ENCODE measurements around the gene IER5L. TPM values are rescaled to one million over a fixed set of nuclear protein-coding genes. Genes with fewer than 3 reads are reported as not detected.
A peak's percentile ranks its signal among the peaks of the same experiment; 100 is the strongest.
"Not testable (repeated sequence)": the region's sequence is repeated elsewhere in the genome, so short reads cannot be mapped to it uniquely, and the experiment has no call there.

IER5L gene
- total RNA-seq, 1 donor from 2014 or later, result 9.6 TPM

- Histone ChIP-seq H3K4me3 (no peak overlapping the region), H3K27ac (peak overlapping the region; percentile 42), H3K36me3 (no peaks in the 10 kb centered on the region), H3K9me3 (no peaks in the 10 kb centered on the region), H3K4me1 (no peaks in the 10 kb centered on the region), H3K27me3 (no peaks in the 10 kb centered on the region)
- ATAC-seq (no peak), DNase-seq (no peak)
- intact Hi-C loops (cut with DNase I), result no loop called here
- no peak for TF ChIP-seq CTCF (IDR thresholded peaks at IDR 0.05)
These were observed 21.0 kb upstream of the IER5L start for GRCh38 chr9:129199044-129199435.

GRCh38 chr9:129198319-129199043 is 20.4 kb upstream of the IER5L start:
- H3K27me3 ChIP-seq, result no peaks in the 10 kb centered on the region
- intact Hi-C loops (cut with DNase I), result no loop called here
- no peaks in the 10 kb centered on the region for H3K36me3 ChIP-seq
- DNase-seq (no peak), ATAC-seq (no peak)
- peak overlapping the region; percentile 42 for H3K27ac ChIP-seq
- TF ChIP-seq CTCF (IDR thresholded peaks at IDR 0.05), result no peak
- H3K9me3 ChIP-seq, result no peaks in the 10 kb centered on the region
- H3K4me3 ChIP-seq, result no peak overlapping the region
- no peaks in the 10 kb centered on the region for H3K4me1 ChIP-seq

GRCh38 chr9:129197978-129198318 is 19.9 kb upstream of the IER5L start:
- ATAC-seq (no peak), DNase-seq (no peak)
- intact Hi-C loops (cut with DNase I), result no loop called here
- no peak overlapping the region for H3K4me3 ChIP-seq
- H3K27ac ChIP-seq, result no peak overlapping the region
- H3K4me1 ChIP-seq, result no peaks in the 10 kb centered on the region
- H3K36me3 ChIP-seq, result no peaks in the 10 kb centered on the region
- no peak for TF ChIP-seq CTCF (IDR thresholded peaks at IDR 0.05)
- H3K9me3 ChIP-seq, result no peaks in the 10 kb centered on the region
- H3K27me3 ChIP-seq, result no peaks in the 10 kb centered on the region

GRCh38 chr9:129197045-129197444 is 19.0 kb upstream of the IER5L start:
- H3K27ac ChIP-seq; intact Hi-C loops (cut with DNase I); H3K36me3 ChIP-seq: not testable (repeated sequence)

GRCh38 chr9:129195606-129196005 is 17.5 kb upstream of the IER5L start:
- Histone ChIP-seq H3K36me3 (no peaks in the 10 kb centered on the region), H3K4me1 (no peaks in the 10 kb centered on the region), H3K27ac (no peak overlapping the region), H3K27me3 (no peaks in the 10 kb centered on the region), H3K4me3 (no peak overlapping the region), H3K9me3 (no peaks in the 10 kb centered on the region)
- intact Hi-C loops (cut with DNase I), result no loop called here
- DNase-seq (no peak), ATAC-seq (no peak)
- no peak for TF ChIP-seq CTCF (IDR thresholded peaks at IDR 0.05)

More at GRCh38 chr9:129197045-129197444, 19.0 kb upstream of the IER5L start:
- not testable (repeated sequence) for ATAC-seq, H3K9me3 ChIP-seq, H3K27me3 ChIP-seq, DNase-seq, H3K4me1 ChIP-seq, H3K4me3 ChIP-seq

- ATAC-seq (no peak), DNase-seq (no peak)
- Histone ChIP-seq H3K4me3 (no peak overlapping the region), H3K27me3 (no peaks in the 10 kb centered on the region), H3K36me3 (no peaks in the 10 kb centered on the region), H3K4me1 (no peaks in the 10 kb centered on the region), H3K27ac (no peak overlapping the region), H3K9me3 (no peaks in the 10 kb centered on the region)
- intact Hi-C loops (cut with DNase I), result no loop called here
- no peak for TF ChIP-seq CTCF (IDR thresholded peaks at IDR 0.05)
These were observed 16.2 kb upstream of the IER5L start for GRCh38 chr9:129194221-129194620.

All from upper lobe of right lung (tissue), 1 donor.